Activated CD4-positive, alpha-beta T cell treated with anti-CD3 and anti-CD28 coated beads, Interleukin-2, amount 50 U/mL, for 48 hours (primary cell): ENCODE data around the gene ZBTB5.
"Not testable (repeated sequence)": the region's sequence is repeated elsewhere in the genome, so short reads cannot be mapped to it uniquely, and the experiment has no call there.

Source experiments
- DNase-seq, 2 experiments: peaks; one replicate each; pipeline ENCODE4 v3.0.0-alpha.2; 2020

The ZBTB5 gene

GRCh38 chr9:37485389-37486255 is 20.4 kb upstream of the ZBTB5 start, which contains the start of gene POLR1E:
POLR1E (plus strand) TSS chr9:37485948; CDS start chr9:37486048, 100 bp downstream.
- DNase-seq, result peak; percentile 97

- no peak for DNase-seq
Observed at GRCh38 chr9:37480759-37481158, 15.5 kb upstream of the ZBTB5 start.

GRCh38 chr9:37477987-37478619 is 12.9 kb upstream of the ZBTB5 start:
- DNase-seq, result not testable (repeated sequence)

GRCh38 chr9:37477443-37477842 is 12.2 kb upstream of the ZBTB5 start:
- DNase-seq, result not testable (repeated sequence)

GRCh38 chr9:37476930-37477329 is 11.7 kb upstream of the ZBTB5 start:
- DNase-seq, result no peak

- DNase-seq, result no peak
Observed at GRCh38 chr9:37474438-37474837, 9.2 kb upstream of the ZBTB5 start.

GRCh38 chr9:37473982-37474381 is 8.7 kb upstream of the ZBTB5 start:
- DNase-seq, result not testable (repeated sequence)

- DNase-seq, result no peak
Observed at GRCh38 chr9:37471942-37472684, 6.9 kb upstream of the ZBTB5 start.

GRCh38 chr9:37468620-37469019 is 3.4 kb upstream of the ZBTB5 start:
- no peak for DNase-seq

- not testable (repeated sequence) for DNase-seq
Observed at GRCh38 chr9:37467530-37467929, 2.3 kb upstream of the ZBTB5 start.

- DNase-seq, result peak; percentile 40 to 49
Observed at GRCh38 chr9:37466037-37466709, 923 bp upstream of the ZBTB5 start.

- DNase-seq, result peak; percentile 70 to 74
Observed at GRCh38 chr9:37464426-37465248, 613 bp downstream of the ZBTB5 start.

GRCh38 chr9:37464006-37464405 is 1.2 kb downstream of the ZBTB5 start:
- no peak for DNase-seq

- no peak for DNase-seq
Observed at GRCh38 chr9:37456817-37457216, 8.4 kb downstream of the ZBTB5 start.

- no peak for DNase-seq
Observed at GRCh38 chr9:37455884-37456647, 9.2 kb downstream of the ZBTB5 start.

GRCh38 chr9:37454238-37454637 is 11.0 kb downstream of the ZBTB5 start:
- DNase-seq, result no peak

- DNase-seq, result no peak
Observed at GRCh38 chr9:37453827-37454226, 11.4 kb downstream of the ZBTB5 start.

- DNase-seq, result no peak
Observed at GRCh38 chr9:37452611-37453010, 12.6 kb downstream of the ZBTB5 start.

- no peak for DNase-seq
Observed at GRCh38 chr9:37451628-37452027, 13.6 kb downstream of the ZBTB5 start.

GRCh38 chr9:37449862-37450632 is 15.2 kb downstream of the ZBTB5 start:
- DNase-seq, result no peak
